Measurements from ENCODE around the gene ELOVL5.
"Not testable (repeated sequence)": the region's sequence is repeated elsewhere in the genome, so short reads cannot be mapped to it uniquely, and the experiment has no call there.

ELOVL5 gene

DNA sequence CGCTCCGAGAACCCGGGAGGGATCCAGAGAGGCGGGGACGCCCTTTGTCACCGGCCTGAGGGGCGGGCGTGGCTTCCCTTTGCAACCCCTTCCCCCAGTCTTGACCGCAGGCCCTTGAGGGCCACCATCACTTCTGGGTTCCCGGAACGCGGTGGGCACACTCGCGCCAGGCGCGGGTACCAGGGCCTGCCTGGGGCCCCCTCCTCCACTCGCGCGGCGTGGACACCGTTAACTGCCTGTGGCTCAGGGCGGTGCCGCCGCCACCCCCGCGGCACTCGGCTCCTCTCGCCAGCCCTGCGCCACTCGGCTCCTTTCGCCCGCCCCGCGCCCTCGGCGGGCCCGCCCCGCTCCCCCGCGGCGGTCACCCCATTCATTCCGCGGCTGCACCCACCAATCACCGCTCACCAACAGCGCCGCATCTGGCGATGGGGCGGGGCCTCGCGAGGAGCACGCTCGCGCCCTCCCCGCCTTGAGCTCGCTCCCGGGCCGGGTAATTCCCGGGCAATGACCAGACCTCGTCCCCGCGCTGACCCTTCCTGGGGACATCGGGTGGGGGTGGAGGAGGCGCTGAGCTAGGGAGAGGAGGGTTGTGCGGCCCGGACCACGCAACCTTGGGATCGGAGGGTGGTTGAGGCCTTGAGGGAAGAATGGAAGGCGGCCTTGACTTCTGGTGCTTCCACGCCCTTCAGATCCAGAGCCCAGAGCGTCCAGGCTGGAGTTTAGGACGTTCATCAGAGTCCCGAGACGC, 10.5 kb upstream of the ELOVL5 start:
- peak; percentile 86 for DNase-seq (ENCODE audit: low read depth)

DNA sequence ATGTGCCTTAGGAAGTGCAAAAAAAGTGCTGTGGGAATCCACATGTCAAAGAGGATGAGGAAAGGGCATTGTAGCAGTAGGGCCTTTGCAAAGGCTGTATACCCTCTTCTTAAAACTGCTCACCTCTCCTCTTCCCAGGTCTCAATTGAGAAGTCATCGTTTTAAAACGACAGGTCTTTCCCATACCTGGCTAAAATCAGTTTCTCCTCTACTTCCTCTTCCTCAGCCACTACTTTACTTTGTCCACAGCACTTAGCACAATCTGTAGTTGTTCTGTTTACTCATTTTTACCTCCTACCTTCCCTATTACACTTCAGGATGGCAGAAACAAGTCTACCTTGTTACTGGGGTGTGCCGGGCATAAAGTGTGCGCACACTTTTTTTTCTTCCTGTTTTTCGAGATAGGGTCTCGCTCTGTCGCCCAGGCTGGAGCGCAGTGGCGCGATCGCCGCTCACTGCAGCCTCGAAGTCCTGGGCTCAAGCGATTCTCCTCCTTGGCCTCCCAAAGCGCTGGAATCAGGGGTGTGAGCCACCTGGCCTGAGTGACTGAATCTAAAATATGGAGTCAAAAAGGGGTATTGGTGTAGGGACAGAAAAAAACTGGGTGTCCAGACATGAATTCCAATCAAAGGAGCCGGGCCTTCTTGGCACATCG, 9.8 kb upstream of the ELOVL5 start:
- DNase-seq (ENCODE audit: low read depth) = no peak

DNA sequence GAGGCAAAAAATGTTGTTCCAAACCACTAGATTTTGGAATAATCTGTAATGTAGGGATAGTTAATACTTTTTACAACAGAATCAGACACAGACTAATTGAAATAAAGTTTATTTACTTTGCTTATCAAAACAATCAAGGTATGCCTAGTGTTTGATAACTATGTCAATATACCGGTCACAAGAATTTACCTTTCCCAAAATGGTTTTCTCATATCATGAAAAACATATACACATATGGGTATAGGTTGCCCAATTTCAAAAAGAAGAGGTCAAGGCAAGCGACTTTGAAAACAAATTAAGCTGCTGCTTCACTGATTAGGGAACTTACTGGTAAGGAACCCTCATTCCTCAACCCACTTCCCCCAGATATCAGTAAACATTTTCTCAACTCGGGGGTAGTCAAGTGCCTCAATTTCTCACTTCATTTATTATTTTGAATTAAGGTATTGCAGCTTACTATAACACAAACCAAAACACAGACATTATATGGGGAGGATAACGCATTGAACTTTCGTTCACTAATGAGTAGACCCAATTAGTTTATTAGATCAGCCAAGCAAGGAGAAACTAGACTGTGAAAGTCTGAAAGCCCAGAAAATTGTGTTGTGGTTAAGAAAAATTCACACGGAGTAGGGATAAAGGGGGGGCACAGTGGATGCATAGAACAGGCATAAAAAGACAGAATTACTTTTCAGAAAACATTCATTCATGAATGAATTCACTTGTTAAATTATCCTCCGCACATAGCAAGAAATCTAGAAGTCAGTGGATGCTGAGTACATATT, 9.0 kb upstream of the ELOVL5 start:
- no peak for DNase-seq (ENCODE audit: low read depth)

DNA sequence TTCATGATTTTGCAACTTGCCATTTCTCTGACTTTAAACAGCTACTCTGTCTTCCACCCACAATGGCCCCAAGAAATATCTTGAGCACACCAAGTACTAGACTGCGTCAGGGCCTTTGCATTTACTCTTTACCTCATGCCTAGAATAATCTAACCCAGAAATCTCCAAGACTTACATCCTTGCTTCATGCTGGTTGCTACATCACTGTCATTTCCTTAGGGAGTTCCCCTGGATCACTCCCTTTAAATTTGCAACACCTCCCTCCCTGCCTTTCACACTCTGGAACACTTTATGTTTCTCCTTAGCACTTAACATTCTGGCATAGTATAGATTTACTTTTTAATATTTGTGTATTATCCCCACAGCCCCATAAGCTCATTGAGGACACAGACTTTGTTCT, 4.9 kb upstream of the ELOVL5 start:
- no peak for DNase-seq (ENCODE audit: low read depth)

DNA sequence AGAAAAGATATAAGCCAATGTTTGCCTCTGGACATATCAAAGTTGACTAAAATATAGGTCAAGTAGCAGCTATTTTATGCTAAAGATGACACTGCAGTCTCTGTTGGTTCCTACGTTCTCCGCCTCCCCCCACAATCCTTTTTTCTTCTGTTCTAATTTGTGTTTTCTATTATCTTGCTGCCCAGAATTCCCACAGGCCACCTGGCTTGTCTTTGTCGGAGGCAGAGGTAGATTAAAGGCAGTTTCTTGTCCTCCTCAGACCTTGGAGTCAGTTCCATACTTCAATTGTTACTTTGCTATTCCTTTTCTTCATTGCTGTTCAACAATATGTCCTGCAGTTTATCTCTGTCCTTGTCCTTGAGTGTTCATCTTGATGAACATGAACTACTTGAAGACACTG, 3.6 kb upstream of the ELOVL5 start:
- DNase-seq (ENCODE audit: low read depth) = no peak

DNA sequence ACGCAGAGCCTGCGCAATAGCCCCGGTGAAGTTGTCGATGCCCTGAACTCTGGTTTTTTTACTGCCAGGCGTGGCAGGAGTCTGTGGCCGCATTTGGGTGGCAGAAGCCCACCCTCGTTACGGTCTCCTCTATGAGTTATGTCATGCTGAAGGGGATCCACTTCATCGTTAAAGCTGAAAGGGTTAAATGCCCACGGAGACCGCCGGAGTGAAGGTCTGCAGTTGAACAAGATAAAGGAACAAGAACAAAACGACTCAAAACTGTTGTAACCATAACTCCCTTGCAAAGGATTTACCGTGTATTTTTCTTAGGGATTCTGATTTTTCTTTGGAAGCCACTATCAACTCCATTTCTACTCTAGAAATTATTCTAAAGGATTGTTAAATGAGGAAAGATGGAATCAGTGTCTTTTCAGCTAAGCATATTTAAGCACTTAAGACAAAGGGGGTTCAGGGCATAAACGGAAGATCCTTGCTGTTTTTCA, 501 bp upstream of the ELOVL5 start:
- DNase-seq (ENCODE audit: low read depth) = no peak

DNA sequence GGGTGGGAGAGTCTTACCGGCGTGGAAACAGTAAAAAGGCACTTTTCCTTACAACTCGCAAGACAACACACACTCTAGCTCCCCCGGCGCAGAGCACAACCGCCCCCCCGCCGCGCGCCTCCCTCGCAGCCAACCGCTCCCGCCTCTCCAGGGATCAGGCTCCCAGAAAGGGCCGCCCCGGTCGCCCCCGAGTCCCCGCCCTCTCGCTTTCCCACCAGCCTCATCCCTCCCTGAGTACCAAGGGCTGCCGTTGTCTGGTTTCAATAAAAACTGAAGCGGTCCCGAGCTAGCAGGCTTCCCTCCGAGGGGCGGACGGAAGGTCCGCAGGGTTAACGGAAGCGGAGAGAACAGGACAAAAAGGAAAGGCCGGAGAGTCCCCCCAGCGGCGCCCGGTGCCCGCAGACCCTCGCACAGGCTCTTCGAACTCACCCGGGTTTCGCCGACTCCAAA, 804 bp downstream of the ELOVL5 start:
- DNase-seq (ENCODE audit: low read depth) = peak; percentile 31

DNA sequence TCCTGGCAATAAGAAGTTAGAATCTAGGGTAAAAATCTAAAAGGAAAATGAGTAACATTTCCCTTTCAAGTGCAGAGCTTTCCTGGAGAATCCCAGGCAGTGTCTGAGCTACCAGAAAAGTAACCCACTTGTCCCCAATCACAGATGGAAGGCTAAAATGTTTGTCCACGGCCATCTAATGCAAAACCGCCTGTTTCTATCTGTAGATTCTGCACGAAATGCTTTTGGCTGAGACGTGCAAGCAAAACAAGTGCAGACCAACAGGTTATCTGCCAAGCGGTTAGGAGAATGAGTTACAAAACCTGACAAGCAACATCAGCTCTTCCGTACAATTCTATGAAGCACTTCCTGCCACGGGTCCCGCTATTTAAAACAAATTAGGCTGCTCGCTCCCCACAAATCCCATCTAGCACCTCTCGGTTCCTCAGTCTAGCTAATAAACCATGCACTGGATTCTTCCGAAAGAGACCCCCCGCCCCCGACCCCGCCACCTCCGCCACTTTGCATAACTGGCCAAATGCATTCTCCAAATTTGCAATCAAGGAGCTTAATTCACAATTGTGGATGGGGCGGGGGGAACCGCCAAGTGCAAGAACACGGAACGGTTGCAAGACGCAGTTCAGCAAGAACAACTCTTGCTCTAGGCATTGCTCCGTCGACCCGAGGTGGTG, 1.4 kb downstream of the ELOVL5 start:
- no peak for DNase-seq (ENCODE audit: low read depth)

DNA sequence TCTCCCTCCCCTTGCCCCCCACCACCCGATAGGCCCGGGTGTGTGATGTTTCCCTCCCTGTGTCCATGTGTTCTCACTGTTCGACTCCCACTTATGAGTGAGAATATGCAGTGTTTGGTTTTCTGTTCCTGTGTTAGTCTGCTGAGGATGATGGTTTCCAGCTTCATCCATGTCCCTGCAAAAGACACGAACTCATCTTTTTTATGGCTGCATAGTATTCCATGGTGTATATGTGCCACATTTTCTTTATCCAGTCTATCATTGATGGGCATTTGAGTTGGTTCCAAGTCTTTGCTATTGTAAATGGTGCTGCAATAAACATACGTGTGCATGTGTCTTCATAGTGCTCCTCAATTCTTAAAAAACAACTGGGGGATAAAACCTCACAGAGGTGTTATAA, 2.7 kb downstream of the ELOVL5 start:
- DNase-seq (ENCODE audit: low read depth) = not testable (repeated sequence)

DNA sequence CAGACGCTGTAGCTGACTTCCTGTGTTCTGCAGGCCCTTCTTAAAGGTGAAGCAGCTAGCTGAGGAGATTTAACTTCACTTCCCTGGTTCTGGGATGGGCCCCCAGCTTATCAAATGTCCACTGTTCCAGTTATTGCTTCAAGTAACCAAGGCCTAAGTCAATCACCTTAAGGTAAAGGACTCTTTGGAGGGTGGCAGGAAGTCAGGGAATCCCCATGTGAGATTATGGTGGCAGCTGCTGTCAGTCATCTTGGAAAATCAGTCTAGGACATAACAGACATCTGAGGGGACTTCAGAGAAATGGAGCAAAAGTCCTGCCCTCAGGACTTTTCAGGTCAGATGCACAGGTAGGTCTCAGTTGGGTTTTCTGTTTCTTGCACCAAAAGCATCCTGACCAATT, 3.8 kb downstream of the ELOVL5 start:
- no peak for DNase-seq (ENCODE audit: low read depth)

DNA sequence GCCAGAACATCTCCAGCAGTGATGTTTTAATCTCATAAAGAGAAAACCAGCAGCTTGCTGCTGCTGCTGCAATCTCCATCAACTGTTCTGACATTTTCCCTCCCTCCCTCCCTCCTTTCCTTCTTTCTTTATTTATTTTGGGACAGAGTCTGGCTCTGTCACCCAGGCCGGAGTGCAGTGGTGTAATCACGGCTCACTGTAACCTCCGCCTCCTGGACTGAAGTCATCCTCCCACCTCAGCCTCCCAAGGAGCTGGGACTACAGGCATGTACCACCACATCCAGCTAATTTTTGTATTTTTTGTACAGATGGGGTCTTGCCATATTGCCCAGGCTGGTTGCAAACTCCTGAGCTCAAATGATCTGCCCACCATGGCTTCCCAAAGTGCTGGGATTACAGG, 5.7 kb downstream of the ELOVL5 start:
- DNase-seq (ENCODE audit: low read depth) = no peak

DNA sequence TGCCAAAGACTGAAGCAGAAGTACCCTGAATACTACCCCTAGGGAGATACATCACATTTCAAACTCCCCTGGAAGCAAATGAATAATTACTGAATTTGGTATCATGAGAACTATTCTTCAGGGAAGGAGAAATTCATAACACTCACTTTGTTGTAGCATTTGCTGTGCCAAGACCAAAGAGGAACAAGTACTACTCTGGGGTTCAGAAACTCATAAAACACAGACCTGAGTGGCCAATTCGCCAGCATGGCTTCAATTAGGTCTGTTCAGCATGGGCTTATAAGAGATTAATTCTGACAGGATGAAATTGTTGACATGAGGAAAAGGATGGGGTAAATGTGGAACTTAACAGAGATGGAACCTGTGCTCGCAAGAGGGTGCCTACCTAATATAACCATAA, 6.5 kb downstream of the ELOVL5 start:
- no peak for DNase-seq (ENCODE audit: low read depth)

DNA sequence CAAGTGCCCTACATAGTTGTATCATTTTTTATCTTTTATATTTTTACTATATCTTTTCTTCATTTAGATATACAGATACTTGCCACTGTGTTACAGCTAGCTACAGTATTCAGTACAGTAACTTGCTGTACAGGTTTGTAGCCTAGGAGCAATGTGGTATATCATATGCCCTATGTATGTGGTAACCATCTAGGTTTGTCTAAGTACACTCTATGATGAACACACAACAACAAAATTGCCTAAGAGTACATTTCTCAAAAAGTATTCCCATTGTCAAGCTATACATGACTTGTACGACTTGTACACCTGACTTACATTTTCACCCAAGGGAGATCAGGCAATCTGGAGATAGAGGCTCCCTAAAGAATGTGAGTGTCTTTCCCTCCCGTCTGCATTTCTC, 8.2 kb downstream of the ELOVL5 start:
- DNase-seq (ENCODE audit: low read depth) = no peak

DNA sequence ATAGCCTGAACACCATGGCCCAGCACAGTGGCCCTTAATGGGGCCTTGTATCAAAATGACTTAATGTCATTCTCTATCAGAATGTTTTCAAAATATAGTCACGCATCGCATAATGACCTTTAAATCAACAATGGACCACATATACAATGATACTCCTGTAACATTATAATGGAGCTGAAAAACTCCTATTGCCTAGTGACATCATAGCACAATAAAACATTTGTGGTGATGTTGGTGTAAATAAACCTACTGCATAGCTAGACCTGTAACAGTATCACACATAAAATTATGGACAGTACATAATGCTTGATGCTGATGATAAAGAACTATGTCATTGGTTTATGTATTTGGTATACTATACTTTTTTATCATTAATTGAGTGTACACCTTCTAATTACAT, 9.3 kb downstream of the ELOVL5 start:
- no peak for DNase-seq (ENCODE audit: low read depth)

DNA sequence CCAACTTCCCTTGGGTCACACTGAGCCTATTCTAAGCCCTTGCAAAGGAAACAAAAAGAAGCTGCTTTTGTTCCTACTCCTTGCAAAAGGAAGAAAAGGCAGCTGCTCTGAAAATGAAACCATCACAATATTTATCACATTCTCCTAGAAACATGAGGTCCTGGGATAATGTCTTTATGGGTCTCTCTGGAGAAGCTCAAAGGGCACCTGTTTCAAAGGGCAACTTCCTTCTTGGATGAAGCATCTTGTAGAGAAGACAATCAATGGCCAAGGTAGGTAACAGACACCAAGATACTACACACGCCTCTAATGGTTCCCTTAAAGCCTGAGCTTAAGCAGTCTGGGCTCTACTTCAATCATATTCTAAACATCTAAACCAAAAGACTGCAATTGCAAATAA, 10.4 kb downstream of the ELOVL5 start:
- DNase-seq (ENCODE audit: low read depth) = no peak

DNA sequence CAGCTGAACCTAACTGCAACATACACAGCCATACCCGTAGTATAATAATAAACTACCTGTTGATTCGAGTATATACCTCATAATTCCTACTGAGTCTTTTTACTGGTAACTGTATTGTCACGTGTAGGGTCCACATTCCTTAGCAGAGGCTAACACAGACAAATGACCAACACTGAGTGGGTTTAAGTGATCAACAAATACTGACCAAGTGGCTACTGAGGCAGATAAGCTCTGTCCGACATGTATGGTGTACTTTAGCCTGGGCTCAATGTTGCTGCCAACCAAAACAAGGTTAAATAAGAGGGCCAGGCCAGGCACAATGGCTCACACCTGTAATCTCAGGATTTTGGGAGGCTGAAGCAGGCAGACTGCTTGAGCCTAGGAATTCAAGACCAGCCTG, 12.7 kb downstream of the ELOVL5 start:
- DNase-seq (ENCODE audit: low read depth) = no peak

DNA sequence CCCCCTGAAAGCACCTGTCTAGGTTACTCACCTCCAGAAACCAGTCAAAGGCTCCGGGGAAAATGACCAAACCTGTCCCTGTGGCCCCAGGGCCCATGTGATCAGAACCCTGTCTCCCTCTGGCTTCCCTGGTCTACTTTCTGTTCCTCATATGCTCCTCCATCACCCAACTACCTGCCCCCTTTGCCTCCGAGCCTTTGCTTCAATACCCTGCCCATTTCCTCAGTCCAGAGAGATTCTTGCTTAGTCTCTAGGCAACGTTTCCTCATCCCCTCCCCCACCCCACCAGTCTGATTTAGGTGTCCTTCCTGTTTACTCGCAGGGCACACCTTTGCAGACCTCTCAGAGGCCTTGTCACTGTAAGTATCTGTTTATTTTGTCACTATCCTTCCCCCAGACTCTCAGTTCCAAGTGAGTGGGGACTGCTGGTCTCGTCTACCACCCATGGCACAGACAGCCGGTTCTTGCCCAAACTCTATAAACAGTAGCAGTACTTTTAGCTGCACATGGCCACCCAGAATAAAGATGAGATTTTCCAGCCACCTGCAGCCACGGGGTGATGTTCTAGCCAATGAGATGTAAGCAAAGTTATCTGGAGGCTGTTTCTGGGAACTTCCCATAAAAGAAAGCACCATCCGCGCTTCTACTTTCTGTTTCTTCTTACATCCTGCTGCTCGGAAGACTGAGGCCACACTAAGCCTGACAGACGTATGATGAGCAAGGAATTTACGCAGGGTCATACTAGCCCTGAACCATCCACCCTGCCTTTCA, 13.3 kb downstream of the ELOVL5 start:
- DNase-seq (ENCODE audit: low read depth) = peak; percentile 57

DNA sequence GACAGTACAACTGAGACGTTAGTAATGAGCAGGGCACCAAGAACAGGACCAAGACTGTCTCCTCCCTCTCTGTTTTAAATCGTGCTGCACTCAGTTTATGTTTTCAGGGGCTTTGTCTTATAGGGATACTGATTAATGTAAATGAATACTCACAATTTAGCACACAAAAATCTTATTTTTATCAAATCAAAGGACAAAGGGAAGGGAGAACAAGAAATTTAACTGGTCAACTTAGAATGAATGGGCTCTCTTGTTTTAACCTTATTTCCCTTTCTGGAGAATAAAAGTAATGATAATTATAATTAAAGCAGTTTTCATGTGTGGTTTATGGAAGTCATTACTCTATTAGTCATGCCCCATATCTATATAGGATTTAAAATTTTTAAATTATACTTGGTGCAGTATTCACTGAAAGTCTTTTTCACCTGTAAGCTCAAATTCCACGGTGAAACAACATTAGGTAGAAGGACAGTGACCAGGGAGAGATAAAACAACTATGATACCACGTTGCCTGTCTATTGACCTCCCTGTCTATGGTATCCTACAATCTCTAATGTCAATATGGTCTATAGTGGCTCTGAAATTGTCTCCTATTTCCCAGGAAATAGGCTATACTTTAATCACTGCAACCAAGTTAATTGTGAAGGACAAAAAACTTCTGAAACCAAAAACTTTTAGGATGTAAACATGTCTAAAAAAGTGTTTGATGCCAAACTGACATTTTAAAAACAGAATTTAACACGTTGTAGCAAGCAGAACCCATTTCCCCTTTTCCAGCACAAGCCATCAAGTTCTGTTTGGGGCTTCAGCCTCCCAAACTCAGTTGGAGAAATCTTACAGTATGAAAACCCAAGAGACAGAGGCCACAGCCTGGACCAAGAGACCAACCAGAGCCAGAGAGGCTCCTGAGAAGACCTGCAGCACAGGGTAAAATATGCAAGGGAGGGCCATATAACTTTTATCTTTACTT, 15.0 kb downstream of the ELOVL5 start:
- no peak for DNase-seq (ENCODE audit: low read depth)

DNA sequence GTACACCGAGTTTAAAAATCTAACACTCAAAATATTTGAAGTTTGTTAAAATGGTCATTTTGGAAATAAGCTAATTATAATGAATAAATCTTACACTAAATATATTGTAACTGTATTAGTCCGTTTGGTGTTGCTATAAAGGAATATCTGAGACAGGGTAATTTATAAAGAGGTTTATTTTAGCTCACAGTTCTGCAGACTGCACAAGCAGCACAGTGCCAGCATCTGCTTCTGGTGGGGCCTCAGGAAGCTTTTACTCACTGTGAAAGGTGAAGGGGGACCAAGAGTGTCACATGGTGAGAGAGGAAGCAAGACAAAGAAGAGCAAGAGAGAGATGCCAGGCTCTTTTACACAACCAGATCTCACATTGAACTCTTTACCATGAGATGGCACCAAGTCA, 17.1 kb downstream of the ELOVL5 start:
- DNase-seq (ENCODE audit: low read depth) = no peak

DNA sequence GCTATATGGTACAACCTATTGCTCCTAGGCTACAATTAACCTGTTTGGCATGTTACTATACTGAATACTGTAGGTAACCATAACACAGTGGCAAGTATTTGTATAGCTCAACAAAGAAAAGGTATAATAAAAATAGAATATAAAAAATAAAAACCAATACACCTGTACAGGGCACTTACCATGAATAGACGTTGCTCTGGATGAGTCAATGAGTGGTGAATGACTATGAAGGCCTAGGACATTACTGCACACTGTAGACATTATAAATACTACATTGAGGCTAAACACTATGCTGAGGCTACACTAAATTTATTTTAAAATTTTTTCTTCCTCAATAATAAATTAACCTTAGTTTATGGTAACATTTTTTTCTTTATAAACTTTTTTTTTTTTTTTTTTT, 18.6 kb downstream of the ELOVL5 start:
- DNase-seq (ENCODE audit: low read depth) = no peak
